ENCODE measurements around the gene SYT5. TPM values are rescaled to one million over a fixed set of nuclear protein-coding genes. Genes with fewer than 3 reads are reported as not detected.
"Not testable (repeated sequence)": the region's sequence is repeated elsewhere in the genome, so short reads cannot be mapped to it uniquely, and the experiment has no call there.

Gene SYT5
- not detected for total RNA-seq

DNA sequence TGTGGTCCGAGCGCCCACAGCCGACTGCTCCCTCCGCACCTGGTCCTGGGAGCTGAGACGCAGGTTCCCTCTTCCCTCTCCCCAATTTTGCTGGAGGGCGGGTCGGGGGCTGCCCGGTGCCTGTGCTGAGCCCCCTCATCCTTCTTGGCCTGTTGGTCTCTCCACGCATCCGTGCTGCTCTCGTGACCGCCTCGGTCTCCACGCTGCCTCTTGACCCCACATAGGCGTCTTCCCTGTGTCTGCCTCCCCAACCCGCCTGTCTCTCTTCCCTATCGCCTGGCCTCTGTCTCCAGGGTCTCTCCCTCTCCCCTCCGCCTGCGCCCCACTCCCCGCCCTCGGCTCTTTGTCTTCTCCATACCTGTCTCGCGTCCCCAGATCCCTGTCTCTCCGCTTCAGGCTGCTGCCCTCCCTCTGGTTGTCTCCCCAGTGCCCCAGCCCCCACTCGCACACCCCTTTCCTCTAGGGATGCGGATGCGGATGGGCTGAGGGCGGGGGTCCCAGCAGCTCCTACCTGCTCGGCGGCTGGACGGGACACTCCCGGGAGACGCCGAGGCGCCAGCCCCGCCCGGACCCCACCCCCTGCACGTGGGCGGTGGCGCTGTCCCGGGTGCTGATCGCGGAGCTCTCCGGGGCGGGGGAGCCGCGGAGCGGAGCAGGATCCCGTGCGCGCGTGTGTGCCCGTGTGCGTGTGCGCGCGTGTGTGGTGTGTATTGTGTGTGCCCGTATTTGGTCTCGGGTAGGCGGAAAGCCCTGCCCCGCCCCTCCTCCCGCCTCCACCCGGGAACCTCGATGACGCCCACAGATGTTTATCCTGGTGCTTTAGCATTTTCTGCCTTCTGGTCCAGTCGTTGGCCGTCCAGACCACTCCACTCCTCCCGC lies at the start of gene SYT5:
Gene SYT5, minus strand, starts transcription at position 684 of the 879 bp plus-strand sequence. CDS start 1,248 bp downstream, outside the sequence.
- Mint-ChIP-seq H3K27ac (peak within 1 kb of the TSS in 1 of 2 donors; percentile 36), H3K36me3 (no peaks in the 10 kb centered on the region), H3K9me3 (no peaks in the 10 kb centered on the region)
- ATAC-seq (peak; percentile 57 to 61), DNase-seq (ENCODE audit: low spot score in 2 of 2) (peak in 1 of 2 donors; percentile 86)

DNA sequence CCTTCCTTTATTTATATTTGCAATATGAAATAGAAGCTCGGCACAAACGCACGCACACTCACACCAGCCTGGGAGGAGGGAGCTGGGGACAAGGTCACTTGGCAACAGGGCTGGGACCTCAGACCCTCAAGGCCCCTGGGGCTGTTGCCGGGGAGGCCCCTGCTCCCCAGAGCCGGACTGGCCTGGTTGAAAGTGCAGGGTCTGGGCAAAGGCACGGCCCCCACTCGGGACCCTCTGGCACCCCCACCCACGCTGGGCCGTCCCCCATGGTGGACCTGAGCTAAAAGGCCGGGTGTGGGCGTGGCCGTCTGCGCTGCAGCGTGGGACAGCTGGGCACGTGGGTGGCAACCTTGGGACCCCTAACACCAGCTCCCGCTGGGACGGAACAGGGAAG lies 49.7 kb upstream of the SYT5 start:
- Mint-ChIP-seq H3K36me3 (peaks cover 5% of the 10 kb centered on the region in 2 donors), H3K27ac (no peak overlapping the region), H3K9me3 (no peaks in the 10 kb centered on the region)
- no peak for ATAC-seq
- no peak for DNase-seq (ENCODE audit: low spot score in 2 of 2)

DNA sequence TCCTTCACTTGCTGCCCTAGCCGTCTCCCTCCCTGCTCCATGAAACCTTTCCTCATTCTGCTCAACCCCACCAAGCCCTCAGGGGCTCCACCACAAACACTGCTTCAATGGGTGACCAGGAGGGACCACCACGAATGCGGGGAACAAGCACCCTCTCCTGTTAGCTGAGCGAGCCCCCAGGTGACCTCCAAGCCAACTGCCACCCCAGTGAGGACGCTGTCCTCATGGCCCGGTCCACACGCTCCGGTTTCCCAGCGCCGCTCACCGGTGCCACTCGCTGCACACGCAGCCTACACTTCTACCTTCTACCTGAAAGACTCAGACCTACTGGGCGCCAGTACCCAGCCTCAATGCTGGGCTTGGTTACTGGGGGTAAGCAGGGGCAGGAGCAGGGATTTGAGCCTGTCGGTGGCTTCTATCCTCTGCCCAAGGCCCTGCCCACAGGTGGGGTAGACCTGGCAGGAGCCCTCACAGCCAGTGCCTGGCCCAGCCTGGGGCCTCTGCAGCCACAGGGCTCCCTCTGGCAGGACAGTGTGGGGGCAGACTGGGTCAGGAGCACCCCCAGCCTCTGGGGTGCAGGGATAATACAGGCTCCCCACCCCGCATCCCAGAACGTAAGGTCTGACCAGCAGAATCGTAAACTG lies 49.2 kb upstream of the SYT5 start:
- ATAC-seq (no peak), DNase-seq (ENCODE audit: low spot score in 2 of 2) (no peak)
- Mint-ChIP-seq H3K9me3 (no peaks in the 10 kb centered on the region), H3K36me3 (peaks cover under 1 to 5% of the 10 kb centered on the region in 2 donors), H3K27ac (no peak overlapping the region)

DNA sequence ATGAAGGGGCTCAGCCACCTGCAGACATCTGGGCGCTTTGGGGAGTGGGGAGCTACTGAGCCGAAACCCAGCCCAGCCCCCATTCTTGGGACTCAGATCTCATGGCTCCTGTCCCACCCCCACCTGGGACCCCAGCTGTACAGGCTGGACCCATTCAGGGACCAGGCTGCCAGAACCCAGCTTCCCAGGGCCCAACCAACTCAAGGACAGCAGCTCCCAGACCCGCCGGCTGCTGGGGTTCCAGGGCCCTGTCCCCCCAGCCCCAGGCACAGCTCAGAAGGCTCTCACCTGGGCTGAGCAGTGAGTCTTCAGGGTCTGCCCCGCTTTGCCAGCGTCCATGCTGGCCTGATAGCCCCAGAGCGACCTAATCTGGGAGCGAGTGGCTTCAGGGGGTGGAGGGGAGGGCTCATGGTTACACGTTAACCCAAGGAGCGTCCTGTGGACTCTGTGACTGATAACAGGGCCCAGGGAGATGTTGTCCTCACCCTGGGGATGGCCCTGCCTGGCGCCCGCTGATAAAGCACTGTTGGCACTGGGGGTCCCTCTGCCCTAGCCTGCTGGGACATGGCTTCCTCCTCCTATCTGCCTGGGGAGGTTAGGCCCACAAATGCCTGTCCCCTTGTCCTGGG lies 48.4 kb upstream of the SYT5 start, which contains the start of gene TMEM86B:
Gene TMEM86B, minus strand, starts transcription at position 361 of the 629 bp plus-strand sequence. Its CDS starts 22 bp downstream, at position 339.
- ATAC-seq (no peak), DNase-seq (ENCODE audit: low spot score in 2 of 2) (no peak)
- peaks cover 0 to 8% of the 10 kb centered on the region in 2 donors for H3K36me3 Mint-ChIP-seq
- peak within 1 kb of the TSS; percentile 50 to 55 for H3K27ac Mint-ChIP-seq
- no peaks in the 10 kb centered on the region for H3K9me3 Mint-ChIP-seq

DNA sequence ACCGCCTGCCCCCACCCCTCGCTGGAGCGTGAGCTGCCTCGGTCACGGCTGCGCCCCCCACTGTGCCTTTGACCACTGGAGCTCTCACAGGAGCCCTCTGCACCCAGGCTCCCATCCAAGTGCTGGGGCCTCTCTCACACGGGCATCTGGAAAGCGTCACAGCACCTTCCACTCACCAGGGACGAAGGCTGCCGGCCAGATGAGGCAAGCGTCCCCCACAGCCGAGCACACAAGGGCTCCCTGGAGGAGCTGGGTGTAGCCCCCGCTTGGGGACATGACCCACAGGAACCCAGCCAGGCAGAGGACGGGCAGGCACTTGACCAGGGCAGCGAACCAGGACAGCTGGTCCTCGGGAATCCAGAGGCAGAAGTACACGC lies 47.9 kb upstream of the SYT5 start:
- Mint-ChIP-seq H3K9me3 (no peaks in the 10 kb centered on the region), H3K27ac (peak overlapping the region; percentile 50 to 55), H3K36me3 (peaks cover 0 to 11% of the 10 kb centered on the region in 2 donors)
- peak in 1 of 2 donors; percentile 2 for ATAC-seq
- DNase-seq (ENCODE audit: low spot score in 2 of 2): no peak

DNA sequence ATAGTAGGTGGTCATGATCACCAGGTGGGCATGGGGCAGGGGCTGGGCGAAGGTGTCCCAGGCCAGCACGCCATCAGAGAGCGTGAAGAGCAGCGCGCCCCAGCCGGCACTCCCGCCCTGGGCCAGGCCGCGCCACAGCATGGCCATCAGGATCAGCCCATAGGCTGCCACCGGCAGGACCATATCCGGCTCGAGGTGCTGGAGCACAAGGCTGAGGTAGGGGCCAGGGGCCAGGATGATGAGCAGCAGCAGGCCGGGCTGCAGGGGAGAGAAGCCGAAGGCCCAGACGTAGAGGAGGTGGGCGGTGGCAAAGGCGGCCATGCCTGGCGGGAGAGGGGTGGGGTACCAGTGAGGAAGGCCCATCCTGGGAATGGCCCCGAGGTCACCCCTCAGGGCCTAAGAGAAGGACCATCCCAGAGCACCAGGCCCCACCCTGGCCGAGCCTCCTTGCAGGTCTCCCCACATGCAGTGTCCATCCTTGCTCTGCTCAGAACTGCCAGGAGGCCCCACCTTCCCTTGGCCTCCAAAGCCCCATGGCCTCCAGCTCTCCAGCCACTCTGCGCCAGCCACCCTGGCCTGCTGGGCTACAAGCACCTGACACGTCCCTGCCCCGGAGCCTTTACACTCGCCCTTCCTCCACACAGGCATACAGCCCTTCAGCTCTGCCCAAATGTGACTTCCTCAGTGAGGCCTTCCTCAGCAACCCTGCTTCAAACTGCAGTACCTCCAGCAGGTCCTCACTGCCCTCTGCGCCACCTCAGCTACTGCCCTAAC lies 47.3 kb upstream of the SYT5 start:
- DNase-seq (ENCODE audit: low spot score in 2 of 2): no peak
- peak; percentile 7 to 12 for ATAC-seq
- peaks cover 0 to 11% of the 10 kb centered on the region in 2 donors for H3K36me3 Mint-ChIP-seq
- peak overlapping the region; percentile 50 to 55 for H3K27ac Mint-ChIP-seq
- H3K9me3 Mint-ChIP-seq: no peaks in the 10 kb centered on the region

DNA sequence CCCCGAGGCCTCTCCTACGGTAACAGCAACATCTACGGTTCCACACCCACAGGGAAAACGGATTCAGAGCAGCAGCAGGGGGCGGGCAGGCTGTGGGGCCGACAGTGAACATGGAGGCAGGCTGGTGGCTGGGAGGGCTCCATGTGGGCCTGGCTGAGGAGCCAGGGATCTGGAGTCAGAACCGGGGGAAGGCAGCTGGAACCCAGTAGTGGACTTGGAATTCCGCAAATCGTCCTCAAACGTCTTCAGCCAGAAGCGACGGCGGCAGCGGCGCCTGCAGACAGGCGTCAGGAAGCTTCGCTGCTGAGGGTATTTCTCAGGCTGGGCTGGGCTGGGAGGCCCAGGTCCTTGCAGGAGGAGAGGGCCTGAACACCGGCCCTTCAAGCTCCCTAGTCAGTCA lies 46.7 kb upstream of the SYT5 start:
- peaks cover 0 to 11% of the 10 kb centered on the region in 2 donors for H3K36me3 Mint-ChIP-seq
- no peak for DNase-seq (ENCODE audit: low spot score in 2 of 2)
- peak overlapping the region; percentile 47 to 50 for H3K27ac Mint-ChIP-seq
- no peak for ATAC-seq
- no peaks in the 10 kb centered on the region for H3K9me3 Mint-ChIP-seq

DNA sequence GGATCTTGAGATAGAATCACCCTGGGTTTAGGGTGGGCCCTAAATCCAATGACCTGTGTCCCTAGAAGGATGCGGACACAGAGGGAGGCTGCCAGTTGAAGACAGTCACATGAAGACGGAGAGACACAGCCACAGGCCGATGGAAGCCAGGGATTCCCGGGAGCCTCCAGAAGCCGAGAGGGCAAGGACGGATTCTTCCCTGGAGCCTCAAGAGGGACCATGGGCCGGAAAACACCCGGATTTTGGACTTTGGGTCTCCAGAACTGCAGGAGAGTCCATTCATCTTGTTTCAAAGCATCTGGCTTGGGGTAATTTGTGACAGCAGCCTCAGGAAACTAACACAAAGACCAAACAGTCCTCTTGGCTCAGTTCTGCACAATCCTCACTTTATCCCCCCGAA lies 46.2 kb upstream of the SYT5 start:
- Mint-ChIP-seq H3K27ac (peak overlapping the region; percentile 11 to 47), H3K36me3 (peaks cover 4 to 11% of the 10 kb centered on the region in 2 donors), H3K9me3 (peaks cover 0 to 4% of the 10 kb centered on the region in 2 donors)
- DNase-seq (ENCODE audit: low spot score in 2 of 2) (no peak), ATAC-seq (no peak)

DNA sequence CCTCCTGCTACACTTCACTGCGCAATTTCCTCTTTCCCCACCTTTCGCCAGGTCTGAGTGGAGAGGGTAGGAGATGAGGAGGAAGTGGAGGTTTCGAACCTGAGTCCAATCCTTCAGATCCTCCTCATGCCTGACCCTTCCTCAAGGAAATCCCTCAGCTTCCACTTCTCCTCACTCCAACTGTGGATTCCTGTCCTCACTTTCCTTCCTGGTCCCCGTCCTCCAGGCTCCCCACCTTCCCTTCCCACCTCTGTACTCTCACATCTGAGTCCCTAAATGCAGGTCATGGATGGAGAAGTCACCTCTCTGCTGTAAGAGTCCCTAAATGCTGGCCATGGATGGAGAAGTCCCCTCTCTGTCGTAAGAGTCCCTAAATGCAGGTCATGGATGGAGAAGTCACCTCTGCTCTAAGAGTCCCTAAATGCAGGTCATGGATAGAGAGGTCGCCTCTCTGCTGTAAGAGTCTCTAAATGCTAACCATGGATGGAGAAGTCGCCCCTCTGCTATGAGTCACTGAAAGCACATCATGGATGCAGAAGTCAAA lies 45.4 kb upstream of the SYT5 start:
- Mint-ChIP-seq H3K9me3 (peaks cover 4% of the 10 kb centered on the region in 2 donors), H3K27ac (peak overlapping the region; percentile 11 to 62), H3K36me3 (peaks cover 9 to 16% of the 10 kb centered on the region in 2 donors)
- DNase-seq (ENCODE audit: low spot score in 2 of 2) (no peak), ATAC-seq (no peak)

DNA sequence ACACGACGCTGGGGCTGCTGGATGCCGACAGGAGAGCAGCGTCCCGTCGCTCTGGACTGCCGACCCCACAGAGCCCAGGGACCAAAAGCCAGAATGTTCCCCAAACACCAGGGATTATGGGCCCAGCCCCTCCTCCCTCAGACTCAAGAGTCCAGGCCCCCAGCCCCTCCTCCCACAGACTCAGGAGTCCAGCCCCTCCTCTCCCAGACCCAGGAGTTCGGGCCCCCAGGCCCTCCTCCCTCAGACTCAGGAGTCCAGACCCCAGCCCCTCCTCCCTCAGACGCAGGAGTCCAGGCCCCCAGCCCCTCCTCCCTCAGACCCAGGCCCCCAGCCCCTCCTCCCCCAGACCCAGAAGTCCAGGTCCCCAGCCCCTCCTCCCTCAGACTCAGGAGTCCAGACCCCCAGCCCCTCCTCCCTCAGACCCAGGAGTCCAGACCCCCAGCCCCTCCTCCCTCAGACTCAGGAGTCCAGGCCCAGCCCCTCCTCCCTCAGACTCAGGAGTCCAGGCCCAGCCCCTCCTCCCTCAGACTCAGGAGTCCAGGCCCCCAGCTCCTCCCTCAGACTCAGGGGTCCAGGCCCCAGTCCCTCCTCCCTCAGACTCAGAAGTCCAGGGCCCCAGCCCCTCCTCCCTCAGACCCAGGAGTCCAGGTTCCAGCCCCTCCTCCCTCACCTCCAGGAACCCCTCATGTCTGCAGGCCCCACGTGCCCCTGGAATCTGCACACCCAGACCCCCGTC lies 44.8 kb upstream of the SYT5 start:
- H3K27ac Mint-ChIP-seq: peak overlapping the region; percentile 52 to 62
- not testable (repeated sequence) for DNase-seq (ENCODE audit: low spot score in 2 of 2); ATAC-seq; H3K9me3 Mint-ChIP-seq
- H3K36me3 Mint-ChIP-seq: peaks cover 9 to 19% of the 10 kb centered on the region in 2 donors

DNA sequence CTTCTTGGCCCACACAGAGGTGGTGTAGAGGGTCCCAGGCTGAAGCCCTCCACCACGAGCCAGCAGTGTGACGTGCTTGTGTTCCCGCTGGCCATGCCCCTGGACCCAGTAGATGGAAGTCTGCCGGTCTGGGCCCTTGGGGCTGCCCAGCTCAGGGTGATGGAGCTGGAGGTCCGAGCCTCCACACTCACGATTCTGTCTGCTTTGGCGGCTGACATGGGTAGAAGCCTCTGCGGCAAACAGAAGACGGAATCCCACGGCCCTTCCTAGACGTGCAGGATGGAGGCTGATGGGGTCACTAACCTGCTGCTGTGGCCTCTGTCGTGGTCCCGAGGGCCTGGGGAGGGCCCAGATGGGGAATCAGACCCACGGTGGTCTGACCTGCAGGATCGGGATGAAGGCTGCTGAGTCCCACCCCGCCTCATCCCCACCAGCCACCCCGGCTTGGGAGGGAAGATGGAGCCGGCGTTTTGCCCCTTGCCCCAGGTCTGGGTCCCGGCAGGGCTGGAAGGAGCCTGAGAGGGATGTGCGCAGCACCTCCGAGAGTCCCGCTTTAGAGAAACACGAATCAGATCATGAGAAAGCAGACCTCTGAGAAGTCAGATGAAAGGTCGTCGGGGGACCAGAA lies 44.1 kb upstream of the SYT5 start:
- peak overlapping the region in 1 of 2 donors; percentile 52 for H3K27ac Mint-ChIP-seq
- H3K36me3 Mint-ChIP-seq: peaks cover 9 to 19% of the 10 kb centered on the region in 2 donors
- no peak for ATAC-seq

DNA sequence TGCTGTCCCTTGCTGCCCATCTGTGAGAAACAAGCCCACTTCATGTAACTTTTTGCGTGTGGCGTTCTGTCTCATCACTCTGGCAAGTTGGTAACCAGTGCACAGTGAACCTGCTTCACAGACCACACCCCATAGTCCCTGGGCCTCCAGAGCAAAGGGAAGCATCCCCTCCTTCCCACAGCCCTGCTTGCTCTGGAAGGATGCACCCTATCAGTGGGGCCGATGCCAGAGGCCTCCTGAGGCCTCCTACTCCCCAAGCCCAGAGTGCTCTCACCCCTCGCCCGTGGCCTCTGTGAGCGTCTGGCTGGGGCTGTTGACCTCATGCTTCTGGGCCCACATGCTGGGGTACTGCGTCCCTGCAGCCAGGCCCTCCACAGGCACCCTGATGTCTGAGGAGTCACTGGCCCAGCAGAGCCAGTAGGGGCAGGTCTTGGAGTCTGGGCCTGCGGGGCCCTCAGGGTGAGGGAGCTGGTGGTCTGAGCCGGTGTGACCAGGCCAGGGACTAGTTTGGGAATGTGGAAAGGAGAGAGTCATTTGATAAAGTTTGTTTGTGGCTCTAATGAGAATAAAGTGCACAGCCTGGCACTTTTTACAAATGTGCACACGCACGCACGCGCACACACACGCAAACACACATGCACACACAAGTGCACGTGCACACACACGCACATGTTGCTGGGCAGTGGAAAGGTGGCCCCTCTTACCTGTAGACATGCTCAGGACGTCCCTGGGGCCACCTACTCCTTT lies 43.4 kb upstream of the SYT5 start:
- ATAC-seq: peak in 1 of 2 donors; percentile 11

More for the DNA sequence above, 44.1 kb upstream of the SYT5 start:
- DNase-seq (ENCODE audit: low spot score in 2 of 2): no peak
- peaks cover 4% of the 10 kb centered on the region in 2 donors for H3K9me3 Mint-ChIP-seq

DNA sequence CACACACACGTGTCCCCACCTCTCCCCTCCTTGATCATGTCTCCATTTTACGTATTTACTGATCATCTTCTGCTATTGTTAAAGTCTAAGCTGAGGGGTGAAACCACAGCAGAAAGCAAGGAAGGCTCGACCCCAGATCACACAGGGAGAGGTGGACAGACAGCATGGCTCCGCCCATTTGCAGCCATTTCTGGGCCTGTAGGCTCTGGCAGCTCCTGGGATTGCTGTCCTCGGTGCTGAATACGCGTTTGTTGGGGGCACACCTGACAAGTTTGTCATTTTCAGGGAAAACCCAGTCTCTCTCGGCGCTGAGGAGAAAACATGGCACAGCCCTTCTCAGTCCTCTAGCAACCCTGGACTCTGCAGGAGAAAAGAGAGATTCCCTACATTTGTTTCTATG lies 40.4 kb upstream of the SYT5 start:
- Mint-ChIP-seq H3K9me3 (peaks cover 4 to 6% of the 10 kb centered on the region in 2 donors), H3K36me3 (peaks cover 9 to 16% of the 10 kb centered on the region in 2 donors), H3K27ac (peak overlapping the region; percentile 61 to 72)
- ATAC-seq: no peak
- no peak for DNase-seq (ENCODE audit: low spot score in 2 of 2)

More for the DNA sequence above, 43.4 kb upstream of the SYT5 start:
- Mint-ChIP-seq H3K27ac (peak overlapping the region; percentile 36 to 37), H3K9me3 (peaks cover 4% of the 10 kb centered on the region in 2 donors), H3K36me3 (peaks cover 9 to 19% of the 10 kb centered on the region in 2 donors)
- no peak for DNase-seq (ENCODE audit: low spot score in 2 of 2)

DNA sequence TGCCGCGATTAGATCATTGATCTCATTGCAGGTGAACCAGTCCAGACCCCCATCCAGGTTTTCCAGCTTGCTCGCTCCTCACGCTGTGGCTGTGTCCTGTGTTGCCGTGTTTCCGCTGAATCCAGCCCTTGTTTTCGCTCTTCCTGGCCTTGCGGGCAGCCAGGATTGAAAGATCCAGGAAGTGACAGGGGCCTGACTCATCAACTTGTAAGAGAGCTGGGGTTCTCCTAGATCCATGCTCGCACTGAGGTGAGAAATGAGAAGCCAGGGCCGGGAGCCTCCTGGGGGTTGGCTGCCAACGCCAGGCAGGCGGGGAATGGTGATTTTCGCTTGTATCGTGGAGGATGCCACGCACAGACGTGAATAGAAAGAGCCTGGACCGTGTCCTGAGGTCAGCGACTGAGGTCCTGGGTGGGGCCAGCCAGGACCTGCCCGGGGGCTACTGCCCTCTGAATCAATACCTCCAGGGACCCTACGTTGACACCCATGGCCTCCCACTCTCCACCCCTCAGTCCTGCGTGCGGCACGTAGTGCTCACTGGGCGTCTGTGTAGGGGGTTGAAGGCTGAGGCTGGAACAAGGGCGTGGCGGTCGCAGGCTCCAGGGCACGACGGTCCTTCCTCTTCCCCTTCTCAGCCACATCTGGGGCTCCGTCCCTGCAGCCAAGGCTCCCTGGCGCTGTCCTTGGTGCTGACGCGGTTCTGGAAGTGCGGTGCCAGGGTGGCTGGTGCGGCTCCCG lies 36.5 kb upstream of the SYT5 start:
- peaks cover 9 to 26% of the 10 kb centered on the region in 2 donors for H3K36me3 Mint-ChIP-seq
- peak overlapping the region; percentile 33 to 96 for H3K27ac Mint-ChIP-seq
- ATAC-seq (peak; percentile 81 to 83), DNase-seq (ENCODE audit: low spot score in 2 of 2) (peak in 1 of 2 donors; percentile 61)
- peaks cover 7 to 19% of the 10 kb centered on the region in 2 donors for H3K9me3 Mint-ChIP-seq

Data from activated naive CD4-positive, alpha-beta T cell treated with anti-CD3 and anti-CD28 coated beads, Interleukin-2, amount 50 U/mL, for 72 hours (primary cell).